SIG-M5 treated with dmso at 0.1 percent for 504 hours (cell line): ENCODE data around the gene FAM240B.

Experiments
- DNase-seq: peaks from one replicate; lab custom pipeline; 2025; ENCODE audit not compliant: unreplicated experiment; lab: John Stamatoyannopoulos, UW

FAM240B gene

GRCh38 chr9:38720083-38720745 is at the start of gene FAM240B:
TSS of gene FAM240B (minus strand) at chr9:38720133. CDS start at chr9:38703999, 16,134 bp downstream.
- no peak for DNase-seq

- no peak for DNase-seq
These were observed 48.4 kb upstream of the FAM240B start for GRCh38 chr9:38768351-38768761.

- no peak for DNase-seq
These were observed 45.2 kb upstream of the FAM240B start for GRCh38 chr9:38765101-38765500.

- DNase-seq = no peak
These were observed 42.1 kb upstream of the FAM240B start for GRCh38 chr9:38761999-38762398.

- no peak for DNase-seq
These were observed 41.4 kb upstream of the FAM240B start for GRCh38 chr9:38761339-38761738.

- no peak for DNase-seq
These were observed 36.8 kb upstream of the FAM240B start for GRCh38 chr9:38756702-38757101.

GRCh38 chr9:38747941-38748340 is 28.0 kb upstream of the FAM240B start:
- DNase-seq = no peak

- no peak for DNase-seq
These were observed 27.1 kb upstream of the FAM240B start for GRCh38 chr9:38747067-38747466.

GRCh38 chr9:38746303-38746702 is 26.4 kb upstream of the FAM240B start:
- DNase-seq = no peak

GRCh38 chr9:38744484-38744883 is 24.6 kb upstream of the FAM240B start:
- DNase-seq = no peak

GRCh38 chr9:38737246-38737645 is 17.3 kb upstream of the FAM240B start:
- no peak for DNase-seq

- no peak for DNase-seq
These were observed 14.9 kb upstream of the FAM240B start for GRCh38 chr9:38734831-38735230.

GRCh38 chr9:38733503-38733902 is 13.6 kb upstream of the FAM240B start:
- DNase-seq = no peak

- no peak for DNase-seq
These were observed 13.0 kb upstream of the FAM240B start for GRCh38 chr9:38732885-38733284.

GRCh38 chr9:38727497-38728001 is 7.6 kb upstream of the FAM240B start:
- DNase-seq = peak; percentile 13

- no peak for DNase-seq
These were observed 4.8 kb upstream of the FAM240B start for GRCh38 chr9:38724754-38725153.

GRCh38 chr9:38718148-38718547 is 1.8 kb downstream of the FAM240B start:
- no peak for DNase-seq

- no peak for DNase-seq
These were observed 4.2 kb downstream of the FAM240B start for GRCh38 chr9:38715684-38716083.

GRCh38 chr9:38713426-38713825 is 6.5 kb downstream of the FAM240B start:
- peak; percentile 13 for DNase-seq

GRCh38 chr9:38708759-38709158 is 11.2 kb downstream of the FAM240B start:
- no peak for DNase-seq

GRCh38 chr9:38707885-38708637 is 11.9 kb downstream of the FAM240B start:
- no peak for DNase-seq

- DNase-seq = no peak
These were observed 13.4 kb downstream of the FAM240B start for GRCh38 chr9:38706493-38706892.
